Measurements from ENCODE around the gene CTDSP2. TPM values are rescaled to one million over a fixed set of nuclear protein-coding genes. Genes with fewer than 3 reads are reported as not detected.

Gene CTDSP2
- total RNA-seq, 1 donor from 2014 or later: 83.2 TPM

DNA sequence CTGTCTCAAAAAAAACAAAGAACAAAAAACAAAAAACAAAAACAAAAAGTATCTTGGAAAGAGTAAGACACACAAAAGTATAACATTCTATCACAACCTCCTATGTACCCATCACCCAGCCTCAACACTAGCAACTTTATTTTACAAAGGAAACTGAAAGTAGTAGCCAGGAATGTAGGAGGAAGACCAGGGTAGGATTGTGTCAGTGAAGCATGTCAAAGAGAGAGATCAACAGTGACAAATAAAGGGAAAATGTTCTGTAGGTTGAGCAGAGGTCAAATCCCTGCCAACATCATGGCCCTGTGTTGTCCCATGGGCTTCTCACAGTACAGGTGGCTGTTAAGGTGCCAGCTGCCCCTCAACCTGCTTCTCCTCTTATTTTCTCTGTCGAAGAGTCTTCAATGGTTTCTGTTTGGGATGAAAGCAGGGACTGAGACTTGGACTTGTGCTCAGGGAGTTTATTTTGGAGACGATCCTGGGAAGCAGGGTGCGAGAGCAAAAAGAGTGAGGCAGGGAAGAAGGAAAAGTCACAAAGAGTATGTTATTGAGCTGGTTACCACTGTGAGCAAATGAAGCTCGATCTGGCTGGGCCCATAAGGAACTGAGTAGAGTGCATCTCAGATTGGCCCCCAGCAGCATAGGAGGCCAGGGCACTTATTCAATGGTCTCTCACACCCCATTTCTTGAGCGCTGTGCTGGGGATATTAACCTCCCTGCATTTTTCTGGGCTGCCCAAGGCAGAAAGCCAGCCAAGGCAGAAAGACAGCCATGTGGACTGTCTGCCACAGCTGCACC, 29.4 kb upstream of the CTDSP2 start:
- Mint-ChIP-seq H3K4me3 (no peak overlapping the region), H3K4me1 (no peaks in the 10 kb centered on the region), H3K36me3 (ENCODE audit: low read depth) (no peaks in the 10 kb centered on the region), H3K27me3 (ENCODE audit: low read depth) (no peaks in the 10 kb centered on the region), H3K27ac (ENCODE audit: unreplicated experiment) (peak overlapping the region; percentile 30), H3K9me3 (peaks cover 8% of the 10 kb centered on the region)
- no peak for DNase-seq (ENCODE audit: low read depth, low spot score)
- TF ChIP-seq, protein P1, sequence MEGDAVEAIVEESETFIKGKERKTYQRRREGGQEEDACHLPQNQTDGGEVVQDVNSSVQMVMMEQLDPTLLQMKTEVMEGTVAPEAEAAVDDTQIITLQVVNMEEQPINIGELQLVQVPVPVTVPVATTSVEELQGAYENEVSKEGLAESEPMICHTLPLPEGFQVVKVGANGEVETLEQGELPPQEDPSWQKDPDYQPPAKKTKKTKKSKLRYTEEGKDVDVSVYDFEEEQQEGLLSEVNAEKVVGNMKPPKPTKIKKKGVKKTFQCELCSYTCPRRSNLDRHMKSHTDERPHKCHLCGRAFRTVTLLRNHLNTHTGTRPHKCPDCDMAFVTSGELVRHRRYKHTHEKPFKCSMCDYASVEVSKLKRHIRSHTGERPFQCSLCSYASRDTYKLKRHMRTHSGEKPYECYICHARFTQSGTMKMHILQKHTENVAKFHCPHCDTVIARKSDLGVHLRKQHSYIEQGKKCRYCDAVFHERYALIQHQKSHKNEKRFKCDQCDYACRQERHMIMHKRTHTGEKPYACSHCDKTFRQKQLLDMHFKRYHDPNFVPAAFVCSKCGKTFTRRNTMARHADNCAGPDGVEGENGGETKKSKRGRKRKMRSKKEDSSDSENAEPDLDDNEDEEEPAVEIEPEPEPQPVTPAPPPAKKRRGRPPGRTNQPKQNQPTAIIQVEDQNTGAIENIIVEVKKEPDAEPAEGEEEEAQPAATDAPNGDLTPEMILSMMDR (conservative IDR thresholded peaks at IDR 0.05): no peak

DNA sequence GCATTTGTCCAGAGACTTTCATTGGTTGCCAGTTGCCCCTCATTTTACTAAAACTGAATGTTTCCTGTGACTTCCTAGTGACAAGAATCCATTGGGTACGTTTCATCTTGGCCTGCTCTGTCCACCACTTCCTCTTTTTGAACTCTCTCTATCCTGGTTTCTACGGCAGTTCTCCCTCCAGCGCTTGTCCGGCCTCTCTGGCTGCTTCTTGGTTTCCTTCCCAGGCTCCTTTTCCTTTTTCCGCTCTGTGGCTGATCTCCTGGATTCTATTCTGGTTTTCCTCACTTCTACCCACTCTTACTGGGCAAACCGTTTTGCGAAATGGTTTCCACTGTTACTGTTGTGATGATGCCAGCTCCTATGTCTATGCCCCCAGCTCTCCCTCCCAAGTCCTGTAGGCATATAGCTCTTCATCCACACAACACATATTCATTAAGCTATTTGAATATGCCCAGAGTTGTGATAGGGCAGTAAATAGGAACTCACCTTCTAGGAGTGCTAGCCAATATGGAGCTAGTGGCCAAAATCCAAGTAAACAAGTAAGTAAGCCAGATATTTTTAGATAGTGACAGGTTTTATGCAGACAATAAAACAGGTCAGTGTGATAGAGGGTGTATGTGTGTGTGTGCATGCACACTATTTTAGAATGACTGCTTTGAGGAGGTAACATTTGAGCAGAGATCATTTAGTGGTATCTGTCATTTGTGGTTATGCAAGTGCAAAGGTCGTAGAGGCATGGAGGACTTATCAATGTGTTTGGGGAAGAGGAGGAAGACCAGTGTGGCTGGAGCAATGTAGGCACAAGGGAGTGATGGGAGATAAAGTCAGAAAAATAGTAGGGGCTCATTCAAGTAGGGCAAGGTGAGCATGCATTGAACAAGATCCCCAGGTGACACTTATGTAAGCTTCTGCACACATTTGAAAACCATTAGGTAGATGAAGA, 27.9 kb upstream of the CTDSP2 start:
- no peaks in the 10 kb centered on the region for H3K36me3 Mint-ChIP-seq (ENCODE audit: low read depth)
- peaks cover 6% of the 10 kb centered on the region for H3K9me3 Mint-ChIP-seq
- TF ChIP-seq, protein P1 (conservative IDR thresholded peaks at IDR 0.05): no peak
- H3K27ac Mint-ChIP-seq (ENCODE audit: unreplicated experiment): no peak overlapping the region
- H3K4me1 Mint-ChIP-seq: peaks cover 2% of the 10 kb centered on the region
- no peak overlapping the region for H3K4me3 Mint-ChIP-seq
- H3K27me3 Mint-ChIP-seq (ENCODE audit: low read depth): no peaks in the 10 kb centered on the region
- no peak for DNase-seq (ENCODE audit: low read depth, low spot score)

DNA sequence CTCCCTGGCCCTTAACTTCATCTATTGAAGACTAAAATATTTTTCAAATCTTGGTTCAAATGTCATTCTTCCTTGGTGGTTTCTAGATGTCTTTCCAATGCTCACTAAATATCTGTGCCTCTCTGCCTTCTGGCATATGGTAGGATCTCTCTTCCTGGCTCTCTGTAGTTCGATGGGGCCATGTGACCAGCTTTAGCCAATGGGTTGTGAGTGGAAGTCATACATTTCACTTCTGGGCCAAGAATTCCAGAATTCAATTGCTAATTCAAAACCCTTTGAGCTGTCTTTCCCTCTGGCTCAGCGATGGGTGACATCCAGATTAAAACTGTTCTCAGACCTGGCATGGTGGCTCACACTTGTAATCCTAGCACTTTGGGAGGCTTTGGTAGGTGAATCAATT, 25.8 kb upstream of the CTDSP2 start:
- Mint-ChIP-seq H3K27ac (ENCODE audit: unreplicated experiment) (no peak overlapping the region), H3K36me3 (ENCODE audit: low read depth) (no peaks in the 10 kb centered on the region), H3K9me3 (peaks cover 2% of the 10 kb centered on the region), H3K4me1 (peaks cover 18% of the 10 kb centered on the region), H3K4me3 (no peak overlapping the region), H3K27me3 (ENCODE audit: low read depth) (no peaks in the 10 kb centered on the region)
- DNase-seq (ENCODE audit: low read depth, low spot score): no peak
- TF ChIP-seq, protein P1 (conservative IDR thresholded peaks at IDR 0.05): no peak

DNA sequence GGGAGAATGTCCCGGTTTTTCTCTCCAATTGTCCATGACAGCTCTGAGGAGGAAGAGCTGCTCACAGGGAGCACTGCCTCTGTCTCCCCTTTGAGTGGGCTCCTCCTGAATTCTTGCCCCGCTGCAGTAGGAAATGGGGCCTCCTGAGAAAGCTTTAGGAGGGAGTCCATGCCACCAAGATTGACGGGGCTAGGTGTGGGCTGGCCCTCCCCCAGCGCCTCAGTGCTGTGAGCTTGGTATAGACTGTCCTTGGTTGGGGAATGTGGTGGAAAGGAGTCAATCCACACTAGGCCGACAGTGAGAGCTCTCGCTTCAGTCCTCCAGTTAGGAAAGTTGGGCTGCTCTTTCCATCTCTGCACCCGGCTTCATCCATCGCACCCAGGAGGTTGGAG, 23.4 kb upstream of the CTDSP2 start:
- TF ChIP-seq, protein P1 (conservative IDR thresholded peaks at IDR 0.05): no peak
- Mint-ChIP-seq H3K4me3 (no peak overlapping the region), H3K9me3 (peaks cover 2% of the 10 kb centered on the region), H3K27me3 (ENCODE audit: low read depth) (peaks cover 3% of the 10 kb centered on the region), H3K36me3 (ENCODE audit: low read depth) (no peaks in the 10 kb centered on the region), H3K27ac (ENCODE audit: unreplicated experiment) (no peak overlapping the region), H3K4me1 (peaks cover 23% of the 10 kb centered on the region)
- DNase-seq (ENCODE audit: low read depth, low spot score): no peak

DNA sequence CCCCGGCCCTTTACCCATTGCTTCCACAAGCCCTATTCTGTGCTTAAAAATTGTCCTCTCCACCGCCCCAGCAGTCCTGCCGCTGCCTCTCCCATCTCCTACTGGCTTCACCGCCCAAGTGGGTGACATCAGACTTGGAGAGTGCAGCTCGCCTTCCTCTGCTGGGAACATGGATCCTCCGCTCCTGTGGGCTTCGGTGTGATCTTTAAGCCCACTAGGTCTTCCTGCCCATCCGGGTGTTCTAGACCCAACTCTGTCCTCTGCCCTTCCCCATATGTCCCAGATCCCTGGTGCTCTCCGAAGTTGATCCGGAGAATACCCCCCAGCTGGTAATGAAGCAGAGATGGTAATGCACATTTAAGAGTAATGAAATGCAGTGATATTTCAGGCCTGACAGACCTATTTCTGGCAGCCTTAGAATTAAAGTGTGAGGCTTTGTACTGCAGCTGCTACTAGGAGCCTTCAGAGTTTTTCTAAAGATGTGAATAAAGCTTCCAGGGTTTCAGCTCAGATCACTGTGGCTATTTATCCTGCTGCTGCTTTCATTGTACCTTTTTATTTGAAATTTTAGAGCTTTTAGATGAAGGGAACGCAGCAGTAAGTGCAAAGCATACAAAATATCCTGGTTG, 22.9 kb upstream of the CTDSP2 start:
- Mint-ChIP-seq H3K9me3 (peaks cover 2% of the 10 kb centered on the region), H3K36me3 (ENCODE audit: low read depth) (no peaks in the 10 kb centered on the region), H3K27me3 (ENCODE audit: low read depth) (peaks cover 8% of the 10 kb centered on the region), H3K4me3 (peak overlapping the region; percentile 64), H3K4me1 (peaks cover 28% of the 10 kb centered on the region), H3K27ac (ENCODE audit: unreplicated experiment) (no peak overlapping the region)
- TF ChIP-seq, protein P1 (conservative IDR thresholded peaks at IDR 0.05): no peak
- no peak for DNase-seq (ENCODE audit: low read depth, low spot score)

All from neural crest cell (in vitro differentiated cells).